ENCODE measurements around the gene SELENON.

GRCh38 chr1:25831569-25832196, 31.7 kb downstream of the SELENON start:
- TF ChIP-seq CTCF (IDR thresholded peaks at IDR 0.05) (no peak), POLR2A (IDR thresholded peaks at IDR 0.05) (no peak)
